Activated T-helper 1 cell treated with anti-CD3 and anti-CD28 coated beads, Interleukin-12 subunit alpha, Interleukin-12 subunit beta, Interleukin-2, Interleukin-4 antibody, amounts not matched to agents 30 ng/mL and 10 ng/mL and 1 ng/mL, durations not matched to agents 14 hours and 24 hours and 36 hours (primary cell): ENCODE results near the gene G3BP2. TPM values are rescaled to one million over a fixed set of nuclear protein-coding genes. Genes with fewer than 3 reads are reported as not detected.
"Not testable (repeated sequence)": the region's sequence is repeated elsewhere in the genome, so short reads cannot be mapped to it uniquely, and the experiment has no call there.

Experiments
- DNase-seq: peaks from one replicate; pipeline ENCODE4 v3.0.0; 2021; ENCODE audit warnings: low spot score
- H3K27ac Mint-ChIP-seq: one replicate; pipeline ENCODE4 v1.8.0; 2021; ENCODE audit warnings: mild to moderate bottlenecking, mixed read lengths
- H3K27me3 Mint-ChIP-seq: one replicate; pipeline ENCODE4 v1.8.0; 2022; ENCODE audit warnings: mild to moderate bottlenecking, moderate library complexity, mixed read lengths; ENCODE audit not compliant: insufficient read depth
- H3K36me3 Mint-ChIP-seq: one replicate; pipeline ENCODE4 v1.8.0; 2021; ENCODE audit warnings: low read depth, mixed read lengths
- H3K4me1 Mint-ChIP-seq: one replicate; pipeline ENCODE4 v1.8.0; 2021; ENCODE audit warnings: low read depth, mixed read lengths
- H3K4me3 Mint-ChIP-seq: one replicate; pipeline ENCODE4 v1.8.0; 2021; ENCODE audit warnings: mild to moderate bottlenecking, moderate library complexity, mixed read lengths
- H3K9me3 Mint-ChIP-seq: one replicate; pipeline ENCODE4 v1.8.0; 2021; ENCODE audit warnings: mixed read lengths
- intact Hi-C: fragments of 100-400 bp; cut with micrococcal nuclease; formaldehyde crosslinking; loops from one replicate; pipeline ENCODE4 v1.15.1; 2024
- total RNA-seq: library from RNA; stranded (reverse); gene quantifications from 2 replicates; pipeline ENCODE4 v1.2.3, GENCODE V29; 2022

Gene G3BP2
- total RNA-seq, 1 donor from 2014 or later: 143 TPM

DNA sequence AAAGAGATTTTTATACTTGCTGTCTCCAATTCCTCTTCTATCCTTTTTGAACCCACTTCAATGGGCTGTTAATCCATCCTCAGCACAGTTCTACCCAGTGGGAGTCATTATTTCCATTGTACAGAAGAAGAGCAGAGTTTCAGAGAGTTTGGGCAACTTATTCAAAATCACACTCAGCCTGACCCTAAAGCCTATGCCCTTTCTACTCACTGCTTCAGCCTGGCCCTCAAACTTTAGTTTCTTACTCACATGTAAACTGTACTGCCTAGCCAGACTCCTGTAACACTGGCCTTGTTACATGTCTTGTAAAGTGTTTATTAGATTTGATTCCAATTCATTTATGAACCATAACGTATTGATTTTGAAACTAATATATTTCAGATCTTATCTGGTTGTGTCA is 26.1 kb upstream of the G3BP2 start:
- Mint-ChIP-seq H3K27ac (peak overlapping the region; percentile 86), H3K9me3 (no peaks in the 10 kb centered on the region), H3K4me1 (peaks cover 30% of the 10 kb centered on the region), H3K36me3 (peaks cover 3% of the 10 kb centered on the region), H3K4me3 (peak overlapping the region; percentile 27), H3K27me3 (no peaks in the 10 kb centered on the region)
- DNase-seq: no peak
- intact Hi-C loops: loop anchor here (1.0 to 2.0 kb wide), 4 partner anchors 16 to 26 kb away; partner anchors contain the start of genes G3BP2 and USO1

DNA sequence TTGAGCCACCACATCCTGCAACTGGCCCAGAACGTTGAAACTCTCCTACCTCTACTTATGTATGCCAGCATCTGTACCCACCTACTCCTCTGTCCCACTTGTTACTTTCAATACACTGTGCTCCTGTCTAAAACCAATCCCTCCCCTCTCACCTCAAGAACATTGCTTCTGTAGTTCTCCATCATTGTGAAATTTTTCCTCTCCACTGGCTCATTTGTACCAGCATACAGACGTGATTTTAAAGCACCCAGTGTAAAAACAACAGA is 25.7 kb upstream of the G3BP2 start:
- H3K27me3 Mint-ChIP-seq: no peaks in the 10 kb centered on the region
- peaks cover 5% of the 10 kb centered on the region for H3K36me3 Mint-ChIP-seq
- intact Hi-C loops: loop anchor here (1.0 to 2.0 kb wide), 4 partner anchors 16 to 26 kb away; partner anchors contain the start of genes G3BP2 and USO1
- H3K9me3 Mint-ChIP-seq: no peaks in the 10 kb centered on the region
- H3K27ac Mint-ChIP-seq: peak overlapping the region; percentile 86
- H3K4me3 Mint-ChIP-seq: peak overlapping the region; percentile 27
- peaks cover 30% of the 10 kb centered on the region for H3K4me1 Mint-ChIP-seq
- no peak for DNase-seq

DNA sequence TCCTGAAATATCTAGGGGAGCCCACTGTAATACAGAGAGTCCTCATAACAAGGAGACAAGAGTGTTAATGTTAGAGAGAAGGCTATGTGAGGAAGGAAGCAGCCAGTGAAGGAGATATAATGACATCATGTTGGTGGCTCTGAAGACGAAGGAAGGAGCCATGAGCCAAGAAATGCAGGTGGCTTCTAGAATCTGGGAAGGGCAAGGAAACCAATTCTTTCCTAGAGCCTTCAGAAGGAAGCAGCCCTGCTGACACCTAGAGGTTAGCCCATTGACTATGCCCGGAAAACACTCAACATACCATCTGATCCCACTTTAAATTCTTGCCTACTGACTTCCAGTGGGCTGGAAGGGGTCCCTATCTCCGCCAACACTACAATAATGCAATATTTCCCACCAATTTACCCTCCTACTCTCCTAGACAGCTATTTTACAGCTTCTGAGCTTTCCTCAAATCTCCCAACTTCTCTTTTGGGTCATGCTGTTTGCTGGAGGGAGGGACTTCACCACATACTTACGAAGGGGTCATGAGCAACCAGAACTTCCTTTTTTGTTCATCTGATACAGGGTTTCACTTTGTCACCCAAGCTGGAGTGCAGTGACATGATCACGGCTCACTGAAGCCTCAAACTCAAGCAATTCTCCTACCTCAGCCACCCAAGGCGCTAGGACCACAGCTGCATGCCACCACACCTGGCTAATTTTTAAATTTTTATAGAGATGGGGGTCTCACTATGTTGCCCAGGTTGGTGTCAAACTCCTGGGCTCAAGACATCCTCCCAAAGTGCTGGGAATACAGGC is 25.2 kb upstream of the G3BP2 start:
- Mint-ChIP-seq H3K9me3 (no peaks in the 10 kb centered on the region), H3K4me1 (peaks cover 30% of the 10 kb centered on the region), H3K27ac (peak overlapping the region; percentile 86), H3K27me3 (no peaks in the 10 kb centered on the region), H3K36me3 (peaks cover 6% of the 10 kb centered on the region), H3K4me3 (peak overlapping the region; percentile 7)
- DNase-seq: no peak
- intact Hi-C loops: loop anchor here (2.0 kb wide), 2 partner anchors 16 kb away; no protein-coding TSS in a partner anchor

DNA sequence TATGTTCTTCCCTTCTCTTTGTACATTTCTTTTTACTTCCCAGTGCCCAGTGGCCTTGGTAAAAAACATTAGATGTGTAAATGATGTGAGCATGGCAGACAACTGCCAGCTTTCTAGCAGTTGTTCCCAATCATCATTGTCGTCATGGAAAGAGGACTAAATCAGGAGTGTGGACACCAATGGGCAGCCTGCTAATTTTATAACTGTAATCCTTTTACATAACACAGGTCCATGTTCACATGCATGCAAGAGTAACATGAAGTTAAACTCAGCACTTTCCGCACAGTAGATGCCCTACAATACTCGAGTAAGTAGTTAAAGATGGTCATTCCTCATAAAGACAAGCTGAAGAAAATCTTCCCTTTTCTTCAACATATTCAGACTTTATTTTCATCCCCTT is 23.4 kb upstream of the G3BP2 start:
- DNase-seq: no peak
- Mint-ChIP-seq H3K36me3 (peaks cover 6% of the 10 kb centered on the region), H3K27me3 (no peaks in the 10 kb centered on the region), H3K27ac (peak overlapping the region; percentile 40), H3K9me3 (no peaks in the 10 kb centered on the region), H3K4me3 (no peak overlapping the region), H3K4me1 (peaks cover 30% of the 10 kb centered on the region)
- intact Hi-C loops: loop anchor here (1.0 kb wide), 2 partner anchors 10 to 41 kb away; no protein-coding TSS in a partner anchor

DNA sequence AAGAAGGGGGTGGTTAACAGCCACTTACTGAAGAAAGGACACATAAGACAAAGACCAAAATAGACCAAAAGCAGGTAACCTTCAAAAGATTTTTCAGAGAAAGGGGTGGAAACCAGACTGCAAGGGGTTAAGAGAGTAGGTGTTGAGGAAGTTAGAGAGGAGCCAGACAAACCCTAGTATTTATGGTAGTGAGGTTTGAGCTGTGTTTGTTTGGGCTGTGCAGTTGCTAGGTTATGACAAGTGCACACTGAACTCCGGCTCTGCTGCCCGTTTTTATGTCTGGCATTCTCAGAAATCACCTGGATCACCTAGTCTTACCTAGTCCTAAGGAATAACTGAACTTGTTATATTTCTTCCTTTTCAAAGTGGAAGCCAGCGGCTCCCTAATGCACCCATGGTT is 22.9 kb upstream of the G3BP2 start:
- no peak for DNase-seq
- peaks cover 30% of the 10 kb centered on the region for H3K4me1 Mint-ChIP-seq
- intact Hi-C loops: loop anchor here (1.0 kb wide), 2 partner anchors 10 to 41 kb away; no protein-coding TSS in a partner anchor
- peak overlapping the region; percentile 40 for H3K27ac Mint-ChIP-seq
- H3K27me3 Mint-ChIP-seq: no peaks in the 10 kb centered on the region
- H3K9me3 Mint-ChIP-seq: no peaks in the 10 kb centered on the region
- H3K4me3 Mint-ChIP-seq: no peak overlapping the region
- peaks cover 6% of the 10 kb centered on the region for H3K36me3 Mint-ChIP-seq

DNA sequence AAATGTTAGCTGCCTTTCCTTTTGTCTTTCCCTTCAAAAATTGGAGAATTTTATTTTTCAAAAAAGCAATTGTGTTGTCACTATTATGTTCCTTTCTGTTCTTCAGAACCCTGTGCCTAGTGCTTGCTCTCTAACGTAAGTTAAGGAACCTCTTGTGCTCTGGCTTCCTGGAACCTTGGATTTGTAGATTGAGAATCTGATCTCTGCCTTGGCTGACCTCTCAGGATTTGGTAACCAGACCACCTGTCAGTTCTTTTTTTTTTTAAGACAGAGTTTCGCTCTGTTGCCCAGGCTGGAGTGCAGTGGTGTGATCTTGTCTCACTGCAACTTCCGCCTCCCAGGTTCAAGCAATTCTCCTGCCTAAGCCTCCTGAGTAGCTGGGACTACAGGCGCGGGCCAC is 18.9 kb upstream of the G3BP2 start:
- peaks cover 14% of the 10 kb centered on the region for H3K4me1 Mint-ChIP-seq
- H3K9me3 Mint-ChIP-seq, H3K36me3 Mint-ChIP-seq, H3K27ac Mint-ChIP-seq, DNase-seq, intact Hi-C loops, H3K27me3 Mint-ChIP-seq, H3K4me3 Mint-ChIP-seq: not testable (repeated sequence)

DNA sequence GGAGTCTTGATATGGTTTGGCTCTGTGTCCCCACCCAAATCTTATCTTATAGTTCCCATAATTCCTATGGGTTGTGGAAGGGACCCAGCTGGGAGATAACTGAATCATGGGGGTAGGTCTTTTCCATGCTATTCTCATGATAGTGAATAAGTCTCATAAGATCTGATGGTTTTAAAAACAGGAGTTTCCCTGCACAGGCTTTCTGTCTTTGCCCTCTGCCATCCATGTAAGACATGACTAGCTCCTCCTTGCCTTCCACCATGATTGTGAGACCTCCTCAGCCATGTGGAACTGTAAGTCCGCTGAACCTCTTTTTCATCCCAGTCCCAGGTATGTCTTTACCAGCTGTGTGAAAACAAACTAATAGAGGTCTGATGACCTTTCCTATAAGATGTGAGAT is 13.9 kb upstream of the G3BP2 start:
- intact Hi-C loops, H3K36me3 Mint-ChIP-seq, H3K27ac Mint-ChIP-seq, H3K4me3 Mint-ChIP-seq, H3K9me3 Mint-ChIP-seq, H3K27me3 Mint-ChIP-seq, DNase-seq: not testable (repeated sequence)
- peaks cover 30% of the 10 kb centered on the region for H3K4me1 Mint-ChIP-seq

DNA sequence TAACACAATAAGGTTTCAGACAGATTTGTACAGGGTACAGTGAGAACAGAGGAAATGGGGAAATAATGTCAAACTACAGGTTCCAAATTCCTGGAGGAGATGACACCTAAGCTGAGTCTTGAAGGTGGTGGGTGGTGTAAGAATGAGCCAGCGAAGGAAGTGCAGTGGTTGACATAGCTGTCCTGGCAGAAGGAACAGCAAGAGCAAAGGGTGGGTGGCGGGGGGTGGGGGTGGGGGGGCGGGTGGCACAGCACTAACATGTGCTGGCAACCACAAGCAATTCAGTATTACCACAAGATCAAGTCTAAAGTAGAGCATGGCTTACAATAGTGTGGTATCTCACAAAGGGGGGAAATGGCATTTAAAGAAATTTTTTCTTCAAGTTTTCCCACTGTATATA is 13.1 kb upstream of the G3BP2 start:
- H3K36me3 Mint-ChIP-seq: peaks cover 2% of the 10 kb centered on the region
- H3K4me3 Mint-ChIP-seq: no peak overlapping the region
- no peak for DNase-seq
- no peaks in the 10 kb centered on the region for H3K9me3 Mint-ChIP-seq
- H3K4me1 Mint-ChIP-seq: peaks cover 30% of the 10 kb centered on the region
- peaks cover 2% of the 10 kb centered on the region for H3K27me3 Mint-ChIP-seq
- intact Hi-C loops: loop anchor here (1.0 kb wide), 1 partner anchor 10 kb away; no protein-coding TSS in a partner anchor
- no peak overlapping the region for H3K27ac Mint-ChIP-seq

DNA sequence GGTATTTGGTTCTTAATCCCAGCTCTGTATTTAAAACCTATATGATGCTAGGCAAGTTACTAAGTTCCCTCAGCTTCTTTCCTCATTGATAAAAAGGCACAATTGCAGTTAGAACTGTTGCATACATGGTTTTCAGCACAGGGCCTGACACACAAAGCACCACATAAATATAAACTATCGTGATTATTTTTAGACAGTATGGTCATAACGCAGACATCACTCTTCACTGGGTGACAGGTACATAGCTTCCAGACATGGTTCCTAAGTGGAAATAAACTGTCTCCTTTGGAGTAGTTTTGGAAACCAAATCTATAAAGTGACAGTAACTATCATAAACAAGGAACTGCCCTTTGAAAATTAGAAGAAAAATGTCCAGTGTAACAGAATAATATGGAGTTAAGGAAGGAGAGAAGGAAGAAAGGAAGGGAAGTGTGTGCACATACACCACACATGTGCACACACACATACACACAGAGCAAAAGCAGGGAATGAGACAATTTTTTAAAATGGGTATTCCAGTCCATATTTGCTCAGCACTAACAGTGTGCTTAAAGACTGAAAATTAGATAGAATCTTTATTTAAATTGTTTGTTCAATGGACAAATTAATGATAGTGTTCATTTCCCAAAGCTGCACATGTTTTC is 12.5 kb upstream of the G3BP2 start:
- Mint-ChIP-seq H3K4me3 (no peak overlapping the region), H3K27me3 (peaks cover 2% of the 10 kb centered on the region), H3K36me3 (peaks cover 2% of the 10 kb centered on the region), H3K9me3 (no peaks in the 10 kb centered on the region), H3K27ac (peak overlapping the region; percentile 8), H3K4me1 (peaks cover 30% of the 10 kb centered on the region)
- DNase-seq: no peak
- intact Hi-C loops: loop anchor here (1.0 kb wide), 1 partner anchor 11 kb away; no protein-coding TSS in a partner anchor

DNA sequence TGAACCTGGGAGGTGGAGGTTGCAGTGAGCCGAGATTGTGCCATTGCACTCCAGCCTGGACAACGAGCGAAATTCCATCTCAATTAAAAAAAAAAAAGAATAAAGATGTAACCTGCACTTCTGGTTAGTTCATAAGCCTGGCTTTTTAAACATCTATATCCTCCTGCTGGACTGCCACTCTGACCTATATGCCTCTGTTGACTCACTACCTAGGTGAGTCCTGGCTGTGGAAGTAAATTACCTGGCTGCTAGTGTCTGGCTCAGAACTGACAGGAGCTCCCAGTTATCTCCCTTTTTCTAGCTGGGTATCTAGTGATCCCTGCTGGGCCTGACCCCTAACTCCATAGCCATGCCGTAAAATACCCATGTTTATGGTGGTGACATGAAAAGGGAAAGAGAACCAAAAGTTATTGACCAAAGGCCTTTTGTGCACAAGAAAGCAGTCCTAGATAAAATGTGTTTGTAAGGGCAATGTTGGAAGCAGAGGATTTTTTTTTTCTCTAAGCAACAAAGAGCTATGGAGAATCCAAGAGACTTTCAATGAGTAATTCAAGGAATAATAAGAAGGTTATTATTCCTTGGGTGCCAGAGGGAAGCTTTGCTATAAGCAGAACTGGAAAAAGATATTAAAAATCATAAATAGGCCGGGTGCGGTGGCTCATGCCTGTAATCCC is 10.4 kb upstream of the G3BP2 start:
- H3K9me3 Mint-ChIP-seq: no peaks in the 10 kb centered on the region
- H3K4me1 Mint-ChIP-seq: peaks cover 30% of the 10 kb centered on the region
- DNase-seq: no peak
- peaks cover 2% of the 10 kb centered on the region for H3K27me3 Mint-ChIP-seq
- no peak overlapping the region for H3K27ac Mint-ChIP-seq
- H3K36me3 Mint-ChIP-seq: peaks cover 2% of the 10 kb centered on the region
- H3K4me3 Mint-ChIP-seq: no peak overlapping the region
- intact Hi-C loops: loop anchor here (2.0 kb wide), 1 partner anchor 15 kb away; no protein-coding TSS in a partner anchor

DNA sequence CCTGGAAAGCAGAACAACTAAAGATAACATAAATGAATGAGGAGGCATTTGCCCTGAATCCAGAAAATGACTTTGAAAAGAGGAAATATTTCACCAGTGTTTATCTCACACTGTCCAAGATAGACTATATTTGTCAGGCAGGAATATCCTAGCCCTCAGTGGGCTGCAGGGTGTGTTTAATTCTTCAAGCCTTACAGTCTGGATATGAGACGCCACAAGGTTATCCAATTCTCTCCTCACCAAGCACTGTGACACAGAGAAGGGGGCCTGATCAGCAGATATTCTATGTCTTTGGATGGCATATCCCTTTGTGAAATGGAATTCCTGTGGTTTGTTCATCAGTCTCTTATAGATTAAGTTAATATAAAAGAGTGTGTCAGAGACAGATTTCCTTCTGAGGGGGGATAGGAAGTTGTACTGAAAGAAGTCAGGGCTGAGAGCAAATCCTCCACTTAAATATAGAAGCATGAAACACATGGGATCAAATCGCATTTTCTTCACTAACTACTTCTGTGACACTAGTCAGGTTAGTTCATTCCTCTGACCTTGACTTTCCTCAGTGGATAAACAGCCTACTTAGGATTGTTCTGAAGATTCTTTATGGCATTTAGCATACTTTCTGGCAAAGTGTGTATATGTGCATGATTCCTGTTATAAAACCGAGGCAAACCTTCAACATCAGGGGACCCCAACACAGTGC is 6.8 kb upstream of the G3BP2 start:
- Mint-ChIP-seq H3K36me3 (no peaks in the 10 kb centered on the region), H3K4me3 (no peak overlapping the region), H3K27ac (no peak overlapping the region), H3K9me3 (no peaks in the 10 kb centered on the region), H3K4me1 (peaks cover 11% of the 10 kb centered on the region), H3K27me3 (no peaks in the 10 kb centered on the region)
- DNase-seq: no peak
- intact Hi-C loops: no loop called here

DNA sequence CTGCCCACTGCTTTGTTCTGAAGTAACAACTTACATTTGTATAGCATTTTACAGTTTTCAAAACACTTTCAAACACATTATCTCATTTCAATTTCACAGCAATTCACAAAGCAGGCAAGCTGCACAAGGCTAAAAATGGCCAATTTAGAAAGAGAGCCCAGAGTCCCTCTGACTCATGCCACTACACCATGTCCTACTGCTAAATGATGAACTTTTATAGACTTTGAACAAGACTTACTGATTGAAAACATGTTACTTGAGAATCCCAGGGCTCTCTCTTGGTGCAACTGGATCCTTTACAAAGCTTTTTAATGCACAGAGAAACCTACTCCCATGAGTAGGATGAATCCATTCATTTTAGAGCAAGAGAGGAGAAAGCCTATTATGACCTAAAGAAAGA is 5.8 kb upstream of the G3BP2 start:
- DNase-seq: no peak
- no peak overlapping the region for H3K4me3 Mint-ChIP-seq
- no peaks in the 10 kb centered on the region for H3K27me3 Mint-ChIP-seq
- no peaks in the 10 kb centered on the region for H3K36me3 Mint-ChIP-seq
- H3K9me3 Mint-ChIP-seq: no peaks in the 10 kb centered on the region
- intact Hi-C loops: no loop called here
- H3K4me1 Mint-ChIP-seq: peaks cover 14% of the 10 kb centered on the region
- no peak overlapping the region for H3K27ac Mint-ChIP-seq
